ENCODE measurements around the gene NUDT17. TPM values are rescaled to one million over a fixed set of nuclear protein-coding genes. Genes with fewer than 3 reads are reported as not detected.
"Not testable (repeated sequence)": the region's sequence is repeated elsewhere in the genome, so short reads cannot be mapped to it uniquely, and the experiment has no call there.

Gene NUDT17
- total and polyA plus RNA-seq, 11 donors: 0.71 to 10.9 (median 4.2) TPM

DNA sequence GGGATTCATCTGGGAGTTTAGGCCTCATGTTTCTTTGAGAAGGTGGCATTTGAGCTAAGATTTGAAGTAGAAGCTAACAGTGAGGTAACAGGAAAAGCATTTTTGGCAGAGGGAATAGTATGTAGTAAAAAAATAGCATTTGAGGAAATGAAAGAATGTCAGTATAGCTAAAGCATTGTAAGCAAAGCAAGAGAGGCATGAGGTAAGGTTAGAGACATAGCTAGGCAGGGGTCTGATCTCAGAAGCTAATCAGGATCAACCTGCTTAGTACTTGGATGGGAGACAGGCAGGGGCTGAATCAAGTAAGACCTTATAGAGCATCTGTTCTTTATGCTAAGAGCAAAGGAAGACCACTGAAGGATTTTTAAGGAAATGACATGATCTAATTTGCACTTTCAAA is 17.5 kb upstream of the NUDT17 start:
- DNase-seq (no peak), ATAC-seq (no peak)
- TF ChIP-seq CTCF (IDR thresholded peaks at IDR 0.05) (no peak), POLR2A (IDR thresholded peaks at IDR 0.05) (no peak)
- Histone ChIP-seq H3K27ac (no peak overlapping the region), H3K4me3 (no peak overlapping the region), H3K4me1 (peaks cover 0 to 18% (median 12%) of the 10 kb centered on the region in 12 donors), H3K9me3 (no peaks in the 10 kb centered on the region), H3K27me3 (no peaks in the 10 kb centered on the region), H3K36me3 (peaks cover 0 to 76% (median 72%) of the 10 kb centered on the region in 9 donors)
- intact Hi-C loops (cut with DNase I): loop anchor here in 1 of 10 donors (10.0 kb wide), 1 partner anchor 73 kb away; no protein-coding TSS in a partner anchor

- H3K4me1 ChIP-seq: peaks cover 0 to 18% (median 12%) of the 10 kb centered on the region in 12 donors
- no peaks in the 10 kb centered on the region for H3K9me3 ChIP-seq
- H3K36me3 ChIP-seq: peaks cover 0 to 81% (median 77%) of the 10 kb centered on the region in 9 donors
- H3K4me3 ChIP-seq: no peak overlapping the region
- ATAC-seq (no peak), DNase-seq (no peak)
- intact Hi-C loops (cut with DNase I): loop anchor here in 1 of 10 donors (10.0 kb wide), 1 partner anchor 74 kb away; no protein-coding TSS in a partner anchor
- no peak overlapping the region for H3K27ac ChIP-seq
- TF ChIP-seq CTCF (IDR thresholded peaks at IDR 0.05) (no peak), POLR2A (IDR thresholded peaks at IDR 0.05) (no peak)
- H3K27me3 ChIP-seq: no peaks in the 10 kb centered on the region
Measured at GRCh38 chr1:145828367-145829026, 16.9 kb upstream of the NUDT17 start.

- H3K36me3 ChIP-seq: peaks cover 0 to 100% (median 100%) of the 10 kb centered on the region in 9 donors
- not testable (repeated sequence) for DNase-seq, H3K4me1 ChIP-seq, H3K4me3 ChIP-seq, H3K27me3 ChIP-seq, H3K9me3 ChIP-seq, H3K27ac ChIP-seq, ATAC-seq
- intact Hi-C loops (cut with DNase I): loop anchor here in 1 of 10 donors (5.0 kb wide), 1 partner anchor 39 kb away; no protein-coding TSS in a partner anchor
- WGBS, 4 donors: 94 to 98% (median 97%) methylated on average over 2 of the region's 2 CpGs
Measured at GRCh38 chr1:145830810-145831209, 14.6 kb upstream of the NUDT17 start.

- ATAC-seq (no peak), DNase-seq (no peak)
- Histone ChIP-seq H3K27ac (no peak overlapping the region), H3K9me3 (no peaks in the 10 kb centered on the region), H3K27me3 (no peaks in the 10 kb centered on the region), H3K4me1 (no peaks in the 10 kb centered on the region), H3K36me3 (peaks cover 0 to 100% (median 100%) of the 10 kb centered on the region in 9 donors), H3K4me3 (no peak overlapping the region)
- TF ChIP-seq POLR2A (IDR thresholded peaks at IDR 0.05) (no peak), CTCF (IDR thresholded peaks at IDR 0.05) (no peak)
- intact Hi-C loops (cut with DNase I): no loop called here
- 93 to 100% (median 96%) methylated on average over 1 of the region's 1 CpG for WGBS, 4 donors
Measured at GRCh38 chr1:145837656-145838055, 7.8 kb upstream of the NUDT17 start.

All from heart left ventricle (tissue), 16 donors.